Measurements from ENCODE around the gene PEX5L. TPM values are rescaled to one million over a fixed set of nuclear protein-coding genes. Genes with fewer than 3 reads are reported as not detected.
A peak's percentile ranks its signal among the peaks of the same experiment; 100 is the strongest.

PEX5L gene
- total and polyA plus RNA-seq, 3 donors from 2014 or later, result 6.3 to 7.3 (median 6.6) TPM

DNA sequence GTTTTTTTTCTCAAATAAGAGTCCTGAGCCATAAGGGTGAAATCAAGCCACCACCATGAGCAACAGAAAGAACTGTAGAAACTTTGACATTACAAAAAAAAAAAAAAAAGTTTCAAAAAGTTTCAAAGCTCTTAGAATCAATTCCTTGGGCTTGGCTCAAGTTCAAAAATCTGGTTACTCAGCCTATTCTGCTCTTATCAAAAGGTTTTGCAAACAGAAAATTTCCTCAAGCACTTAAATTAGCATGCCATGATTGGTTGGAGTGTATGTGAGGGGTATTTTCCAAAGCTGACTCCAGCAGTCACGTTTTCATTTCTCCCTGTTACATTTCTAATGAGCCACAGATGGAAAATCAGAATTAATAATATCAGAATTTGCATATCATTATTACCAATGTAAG, 12.1 kb upstream of the PEX5L start:
- Histone ChIP-seq H3K27ac (no peak overlapping the region), H3K9me3 (no peaks in the 10 kb centered on the region), H3K4me3 (no peak overlapping the region), H3K27me3 (no peaks in the 10 kb centered on the region), H3K36me3 (ENCODE audit: low read depth, missing control alignments) (no peaks in the 10 kb centered on the region), H3K4me1 (no peaks in the 10 kb centered on the region)
- WGBS, 2 donors, result 29 to 32% methylated on average over 1 of the region's 1 CpG
- DNase-seq, result no peak
- intact Hi-C loops (cut with DNase I; ENCODE audit: low total_unique reads), result no loop called here
- TF ChIP-seq POLR2A (IDR thresholded peaks at IDR 0.05), result no peak
- TF ChIP-seq, protein P1, sequence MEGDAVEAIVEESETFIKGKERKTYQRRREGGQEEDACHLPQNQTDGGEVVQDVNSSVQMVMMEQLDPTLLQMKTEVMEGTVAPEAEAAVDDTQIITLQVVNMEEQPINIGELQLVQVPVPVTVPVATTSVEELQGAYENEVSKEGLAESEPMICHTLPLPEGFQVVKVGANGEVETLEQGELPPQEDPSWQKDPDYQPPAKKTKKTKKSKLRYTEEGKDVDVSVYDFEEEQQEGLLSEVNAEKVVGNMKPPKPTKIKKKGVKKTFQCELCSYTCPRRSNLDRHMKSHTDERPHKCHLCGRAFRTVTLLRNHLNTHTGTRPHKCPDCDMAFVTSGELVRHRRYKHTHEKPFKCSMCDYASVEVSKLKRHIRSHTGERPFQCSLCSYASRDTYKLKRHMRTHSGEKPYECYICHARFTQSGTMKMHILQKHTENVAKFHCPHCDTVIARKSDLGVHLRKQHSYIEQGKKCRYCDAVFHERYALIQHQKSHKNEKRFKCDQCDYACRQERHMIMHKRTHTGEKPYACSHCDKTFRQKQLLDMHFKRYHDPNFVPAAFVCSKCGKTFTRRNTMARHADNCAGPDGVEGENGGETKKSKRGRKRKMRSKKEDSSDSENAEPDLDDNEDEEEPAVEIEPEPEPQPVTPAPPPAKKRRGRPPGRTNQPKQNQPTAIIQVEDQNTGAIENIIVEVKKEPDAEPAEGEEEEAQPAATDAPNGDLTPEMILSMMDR (IDR thresholded peaks at IDR 0.05), result no peak

DNA sequence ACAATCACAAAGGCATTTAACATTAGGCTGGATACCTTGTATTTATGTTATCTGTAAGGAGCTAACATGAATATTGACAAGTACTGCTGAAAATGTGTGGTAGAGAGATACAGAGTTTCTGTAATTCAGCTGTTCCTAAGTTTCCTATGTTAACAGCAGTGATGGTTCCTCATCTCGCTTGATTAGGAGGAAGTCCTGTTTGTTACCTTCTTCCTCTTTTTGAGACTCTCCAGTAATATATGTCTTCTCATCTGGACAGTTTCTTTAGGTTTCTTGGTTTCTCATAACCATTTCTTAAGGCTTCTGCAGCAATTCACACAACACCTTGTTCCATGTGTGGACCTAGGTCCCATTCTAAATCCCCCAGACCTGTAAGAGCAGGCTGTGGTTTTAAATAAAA, 11.4 kb upstream of the PEX5L start:
- Histone ChIP-seq H3K4me3 (no peak overlapping the region), H3K4me1 (no peaks in the 10 kb centered on the region), H3K27me3 (no peaks in the 10 kb centered on the region), H3K36me3 (ENCODE audit: low read depth, missing control alignments) (no peaks in the 10 kb centered on the region), H3K27ac (no peak overlapping the region), H3K9me3 (no peaks in the 10 kb centered on the region)
- WGBS, 2 donors, result 58 to 61% methylated on average over 1 of the region's 1 CpG
- no peak for DNase-seq
- TF ChIP-seq, protein P1 (IDR thresholded peaks at IDR 0.05), result no peak
- TF ChIP-seq POLR2A (IDR thresholded peaks at IDR 0.05), result no peak
- intact Hi-C loops (cut with DNase I; ENCODE audit: low total_unique reads), result no loop called here

DNA sequence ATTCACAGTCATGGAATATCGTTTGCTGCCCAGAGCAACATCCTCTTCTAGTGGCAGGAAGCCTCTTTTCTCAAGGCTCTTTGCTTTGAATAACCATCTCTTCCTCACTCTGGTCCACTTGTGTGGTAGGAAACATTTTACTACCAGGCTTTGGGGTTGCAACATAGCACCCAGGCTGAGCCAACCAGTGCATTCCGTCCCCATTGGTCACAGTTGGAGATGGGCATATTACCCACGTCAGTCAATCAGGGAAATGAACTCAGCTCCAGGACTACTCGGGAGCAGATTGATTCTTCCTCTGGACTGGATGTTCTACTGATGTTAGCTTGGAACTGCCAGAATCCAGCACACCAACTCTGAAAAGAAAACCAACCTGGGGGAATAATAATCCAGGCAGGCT, 4.2 kb upstream of the PEX5L start:
- H3K4me1 ChIP-seq, result no peaks in the 10 kb centered on the region
- H3K36me3 ChIP-seq (ENCODE audit: low read depth, missing control alignments), result no peaks in the 10 kb centered on the region
- no peak overlapping the region for H3K27ac ChIP-seq
- WGBS, 2 donors, result 66 to 82% methylated on average over 4 of the region's 4 CpGs
- DNase-seq, result no peak
- no peaks in the 10 kb centered on the region for H3K27me3 ChIP-seq
- H3K9me3 ChIP-seq, result no peaks in the 10 kb centered on the region
- intact Hi-C loops (cut with DNase I; ENCODE audit: low total_unique reads), result no loop called here
- H3K4me3 ChIP-seq, result no peak overlapping the region
- no peak for TF ChIP-seq POLR2A (IDR thresholded peaks at IDR 0.05)
- TF ChIP-seq, protein P1 (IDR thresholded peaks at IDR 0.05), result no peak

DNA sequence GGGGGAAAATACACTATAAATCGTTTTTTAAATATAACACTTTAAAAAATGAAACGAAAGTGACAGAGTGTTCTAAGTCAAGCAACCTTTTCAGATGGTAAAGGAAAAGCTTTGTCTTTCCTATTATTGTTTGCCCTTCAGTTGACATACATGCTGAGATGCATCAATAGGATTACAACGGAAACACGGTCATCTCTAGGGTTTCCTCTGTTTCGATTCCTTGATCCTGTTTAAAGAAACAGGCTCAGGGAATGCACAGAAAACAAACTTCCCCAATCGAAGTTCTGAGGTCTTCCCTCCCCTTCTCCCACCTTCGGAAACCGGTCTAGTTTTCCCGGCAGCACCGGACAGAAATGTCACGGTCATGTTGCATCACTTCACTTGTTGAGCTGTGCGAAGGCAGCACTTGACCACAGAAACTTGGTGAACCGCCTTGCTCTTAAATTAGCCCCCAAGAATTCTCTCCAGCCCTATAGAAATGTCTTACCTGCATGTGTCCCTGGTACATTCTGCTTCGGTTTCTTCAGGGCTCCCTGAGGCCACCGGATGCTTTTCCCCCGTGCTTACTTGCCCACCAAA, 556 bp downstream of the PEX5L start:
- peak overlapping the region; percentile 31 to 43 for H3K4me3 ChIP-seq
- H3K4me1 ChIP-seq, result no peaks in the 10 kb centered on the region
- WGBS, 2 donors, result 0 to 2% methylated on average over 16 of the region's 16 CpGs
- H3K27me3 ChIP-seq, result no peaks in the 10 kb centered on the region
- H3K9me3 ChIP-seq, result no peaks in the 10 kb centered on the region
- H3K36me3 ChIP-seq (ENCODE audit: low read depth, missing control alignments), result no peaks in the 10 kb centered on the region
- intact Hi-C loops (cut with DNase I; ENCODE audit: low total_unique reads), result no loop called here
- H3K27ac ChIP-seq, result no peak overlapping the region
- DNase-seq, result no peak
- TF ChIP-seq, protein P1 (IDR thresholded peaks at IDR 0.05), result no peak
- no peak for TF ChIP-seq POLR2A (IDR thresholded peaks at IDR 0.05)

DNA sequence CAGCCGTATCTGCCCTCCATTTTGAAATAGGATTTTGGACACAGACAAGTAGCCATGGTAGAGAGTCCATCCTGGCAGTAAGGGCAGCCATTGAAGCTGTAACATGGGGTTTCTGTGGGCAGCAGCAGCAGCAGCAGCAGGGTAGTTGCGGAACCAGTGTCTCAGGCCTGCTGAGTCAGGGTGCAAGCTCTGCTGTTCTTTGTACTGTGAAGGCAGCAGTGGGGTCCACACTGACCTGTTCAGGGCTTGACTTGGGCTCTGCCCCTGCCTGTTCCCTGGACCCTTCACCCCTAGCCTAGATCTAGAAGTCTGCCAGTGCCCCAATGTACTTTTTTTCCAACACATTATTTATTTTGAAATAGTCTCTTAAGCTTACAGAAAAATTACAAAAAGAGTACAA, 9.7 kb downstream of the PEX5L start:
- H3K4me1 ChIP-seq, result no peaks in the 10 kb centered on the region
- H3K9me3 ChIP-seq, result no peaks in the 10 kb centered on the region
- H3K36me3 ChIP-seq (ENCODE audit: low read depth, missing control alignments), result no peaks in the 10 kb centered on the region
- DNase-seq, result no peak
- H3K4me3 ChIP-seq, result no peak overlapping the region
- TF ChIP-seq, protein P1 (IDR thresholded peaks at IDR 0.05), result no peak
- no peak for TF ChIP-seq POLR2A (IDR thresholded peaks at IDR 0.05)
- no peaks in the 10 kb centered on the region for H3K27me3 ChIP-seq
- no peak overlapping the region for H3K27ac ChIP-seq
- intact Hi-C loops (cut with DNase I; ENCODE audit: low total_unique reads), result no loop called here
- WGBS, 2 donors, result 73 to 87% methylated on average over 2 of the region's 2 CpGs
